SHP77 treated with DMSO at 0.1 percent for 48 hours (cell line): ENCODE measurements around the gene APMAP.

Source experiments
- DNase-seq: peaks from one replicate; lab custom pipeline; 2025; lab: John Stamatoyannopoulos, UW

The APMAP gene

DNA sequence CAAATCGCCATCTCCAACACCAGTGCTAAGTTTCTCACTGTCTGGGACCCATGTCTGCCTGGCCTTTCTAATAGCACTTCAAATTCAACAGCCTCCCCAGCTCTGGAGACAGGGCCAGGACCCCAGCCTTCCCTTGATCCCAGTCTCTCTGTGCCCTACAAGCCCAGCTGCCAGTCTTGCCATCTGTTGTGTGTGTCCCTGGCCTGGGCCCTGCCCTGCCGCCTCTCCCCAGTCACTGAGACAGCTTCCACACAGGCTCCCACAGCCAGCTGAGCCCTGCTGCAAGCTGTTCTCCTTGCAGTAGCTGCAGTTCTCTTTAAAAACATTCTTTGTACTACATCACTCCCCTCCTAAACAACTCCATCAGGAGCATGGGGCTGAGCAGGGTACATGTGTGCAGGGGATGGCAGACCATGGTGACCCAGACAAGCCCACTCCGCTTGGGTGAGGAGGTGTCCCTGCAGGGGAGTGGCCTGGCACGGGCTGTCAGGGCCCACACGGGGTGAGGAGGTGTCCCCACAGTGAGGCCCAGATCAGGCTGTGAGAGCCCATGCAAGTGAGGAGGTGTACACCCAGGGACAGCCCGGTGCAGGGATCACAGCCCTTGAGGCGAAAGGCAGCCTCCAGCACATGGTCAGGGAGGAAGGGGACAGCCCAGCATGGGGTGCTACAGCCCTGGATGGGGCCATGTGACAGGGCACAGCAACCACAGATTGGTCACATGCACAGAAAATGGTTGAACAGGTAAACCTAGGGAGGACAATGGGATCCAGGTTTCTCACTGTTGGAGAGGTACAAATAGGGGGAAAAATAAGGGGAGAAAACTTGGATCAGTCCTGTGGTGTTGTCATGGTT lies 27.3 kb downstream of the APMAP start:
- no peak for DNase-seq

DNA sequence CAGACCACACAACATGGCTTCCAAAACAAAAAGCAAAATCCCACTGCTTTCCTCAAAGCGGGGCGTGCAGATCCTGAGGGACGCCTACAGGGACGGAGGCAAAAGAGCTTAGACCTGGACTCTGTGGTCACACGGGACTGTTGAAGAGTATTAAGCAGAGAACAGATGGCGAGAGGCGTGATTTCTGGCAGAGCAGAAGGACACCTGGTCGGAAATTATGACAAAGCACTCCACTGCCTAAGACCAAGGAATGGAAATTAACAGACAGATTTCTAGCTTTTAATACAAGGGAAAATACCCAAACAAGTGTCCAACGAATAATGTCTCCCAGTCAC lies 28.1 kb downstream of the APMAP start:
- DNase-seq = no peak

DNA sequence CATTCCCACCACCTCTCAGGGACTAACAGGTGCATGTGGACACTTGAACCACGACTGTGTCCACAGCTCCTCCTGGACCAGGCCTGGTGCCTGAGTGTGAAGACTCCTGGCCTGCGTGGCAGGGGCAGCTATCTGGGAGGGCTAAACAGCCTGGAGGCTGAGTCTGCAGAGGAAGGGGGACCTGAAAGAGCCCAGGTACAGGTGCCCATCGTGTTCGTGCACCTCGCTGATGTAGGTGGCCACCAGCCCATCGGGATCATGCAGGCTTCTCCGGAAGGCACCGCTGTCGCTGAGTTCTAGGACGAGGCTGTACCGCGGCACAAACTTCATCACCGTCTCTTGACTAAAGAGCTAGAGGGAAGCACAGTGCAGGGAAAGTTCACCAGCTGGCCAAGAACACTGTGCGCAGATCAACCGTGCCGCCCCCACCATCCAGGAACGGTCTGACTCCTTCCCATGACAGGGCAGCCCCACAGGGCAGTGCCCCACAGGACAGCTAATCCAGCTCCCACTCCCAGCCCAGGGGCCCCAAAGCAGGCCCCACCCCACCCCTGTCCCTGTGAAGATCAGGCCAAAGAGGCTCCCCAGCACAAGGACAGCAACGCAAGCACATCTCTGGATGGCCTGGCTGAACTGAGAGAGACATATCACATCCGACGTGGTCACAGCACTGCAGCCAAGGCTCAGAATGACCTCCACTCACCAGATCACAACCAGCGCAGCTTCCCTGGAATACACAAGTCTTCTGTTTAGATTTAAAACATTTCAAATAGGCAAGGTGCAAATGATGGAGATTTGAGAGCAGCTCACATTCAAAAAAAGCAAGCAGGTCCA lies 28.7 kb downstream of the APMAP start:
- DNase-seq = no peak

DNA sequence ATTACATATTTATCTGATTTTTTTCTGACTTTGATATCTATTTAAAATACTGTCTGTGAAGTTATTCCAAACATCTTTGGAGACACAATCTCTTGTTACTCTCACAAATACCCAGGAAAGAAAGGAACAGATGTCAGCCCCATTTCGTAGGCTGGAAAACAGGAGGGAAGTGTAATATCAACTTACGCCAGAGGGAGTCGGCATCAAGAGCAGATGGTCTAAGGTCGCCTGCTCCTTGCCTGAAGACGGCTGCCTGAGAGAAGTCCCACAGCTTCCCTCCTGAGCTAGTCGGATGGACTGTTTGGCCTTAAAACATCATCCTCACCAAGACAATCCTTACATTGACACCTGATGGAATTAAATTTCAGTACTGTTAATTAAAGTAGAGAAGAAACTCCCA lies 30.0 kb downstream of the APMAP start:
- DNase-seq = no peak

DNA sequence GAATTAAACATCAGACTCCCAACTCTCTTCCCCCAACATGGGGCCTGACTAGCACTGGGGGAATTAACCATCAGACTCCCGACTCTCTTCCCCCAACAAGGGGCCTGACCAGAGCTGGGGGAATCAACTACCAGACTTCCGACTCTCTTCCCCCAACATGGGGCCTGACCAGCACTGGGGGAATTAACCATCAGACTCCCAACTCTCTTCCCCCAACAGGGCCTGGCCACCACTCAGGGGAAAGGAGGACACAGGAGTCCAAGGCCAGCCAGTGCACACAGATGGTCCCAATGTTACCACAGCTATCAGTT lies 30.4 kb downstream of the APMAP start:
- no peak for DNase-seq

DNA sequence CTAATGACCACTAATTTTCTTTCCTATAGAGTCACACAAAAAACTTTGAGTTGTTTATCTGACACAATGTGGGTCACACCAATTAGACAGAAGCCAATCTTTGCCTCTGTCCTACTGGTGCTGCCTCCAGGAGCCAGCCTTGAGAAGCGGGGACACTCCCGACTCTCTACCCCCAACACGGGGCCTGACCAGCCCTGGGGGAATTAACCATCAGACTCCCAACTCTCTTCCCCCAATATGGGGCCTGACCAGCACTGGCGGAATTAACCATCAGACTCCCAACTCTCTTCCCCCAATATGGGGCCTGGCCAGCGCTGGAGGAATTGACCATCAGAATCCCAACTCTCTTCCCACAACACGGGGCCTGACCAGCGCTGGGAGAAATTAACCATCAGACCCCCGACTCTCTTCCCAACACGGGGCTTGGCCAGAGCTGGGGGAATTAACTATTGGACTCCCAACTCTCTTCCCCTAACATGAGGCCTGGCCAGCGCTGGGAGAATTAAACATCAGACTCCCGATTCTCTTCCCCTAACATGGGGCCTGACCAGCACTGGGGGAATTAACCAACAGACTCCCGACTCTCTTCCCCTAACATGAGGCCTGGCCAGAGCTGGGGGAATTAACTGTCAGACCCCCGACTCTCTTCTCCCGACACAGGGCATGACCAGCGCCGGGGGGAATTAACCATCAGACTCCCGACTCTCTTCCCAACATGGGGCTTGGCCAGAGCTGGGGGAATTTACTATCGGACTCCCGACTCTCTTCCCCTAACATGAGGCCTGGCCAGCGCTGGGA lies 31.0 kb downstream of the APMAP start:
- DNase-seq = no peak

DNA sequence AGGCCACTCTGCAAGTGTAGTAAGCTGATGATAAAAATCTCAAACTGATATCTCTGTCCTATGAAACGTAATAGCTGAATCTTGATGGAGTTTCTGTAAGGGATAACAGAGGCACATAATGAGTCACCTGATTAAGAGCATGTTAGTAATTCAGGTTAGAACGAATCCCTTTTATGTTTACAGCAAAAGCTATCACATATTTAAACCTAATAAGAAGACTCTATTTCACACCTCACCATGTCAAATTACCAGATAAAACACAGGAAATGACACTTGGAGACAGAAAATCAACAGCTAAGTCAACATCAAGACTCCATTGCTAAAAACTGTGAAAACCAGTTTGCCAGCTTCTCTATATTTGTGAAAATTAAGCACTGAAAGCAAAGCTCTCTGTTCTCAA lies 31.7 kb downstream of the APMAP start:
- no peak for DNase-seq

DNA sequence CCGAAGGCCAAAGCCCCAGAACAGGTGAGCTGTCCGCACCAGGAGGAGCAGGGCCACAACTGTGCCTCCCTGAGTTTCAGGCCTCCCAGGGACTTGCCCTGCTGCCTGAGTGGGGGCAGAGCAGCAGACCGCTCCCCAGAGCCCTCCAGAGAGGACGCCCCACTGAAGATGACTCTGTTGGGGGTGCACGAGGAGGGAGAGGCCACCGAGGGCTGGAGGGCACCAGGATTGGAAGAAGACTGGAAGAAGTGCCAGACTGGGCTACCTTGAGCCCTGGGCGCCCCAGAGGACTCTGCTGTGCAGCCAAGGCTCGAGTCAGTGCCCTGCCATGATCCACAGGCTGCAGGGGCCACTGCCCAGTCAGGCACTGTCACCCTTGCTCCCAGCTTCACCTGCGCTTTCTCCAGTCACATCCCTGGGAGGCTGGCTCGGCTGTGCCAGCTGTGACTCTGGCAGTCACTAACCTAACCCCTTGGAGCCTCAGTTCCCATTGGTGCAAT lies 32.2 kb downstream of the APMAP start:
- DNase-seq = no peak

DNA sequence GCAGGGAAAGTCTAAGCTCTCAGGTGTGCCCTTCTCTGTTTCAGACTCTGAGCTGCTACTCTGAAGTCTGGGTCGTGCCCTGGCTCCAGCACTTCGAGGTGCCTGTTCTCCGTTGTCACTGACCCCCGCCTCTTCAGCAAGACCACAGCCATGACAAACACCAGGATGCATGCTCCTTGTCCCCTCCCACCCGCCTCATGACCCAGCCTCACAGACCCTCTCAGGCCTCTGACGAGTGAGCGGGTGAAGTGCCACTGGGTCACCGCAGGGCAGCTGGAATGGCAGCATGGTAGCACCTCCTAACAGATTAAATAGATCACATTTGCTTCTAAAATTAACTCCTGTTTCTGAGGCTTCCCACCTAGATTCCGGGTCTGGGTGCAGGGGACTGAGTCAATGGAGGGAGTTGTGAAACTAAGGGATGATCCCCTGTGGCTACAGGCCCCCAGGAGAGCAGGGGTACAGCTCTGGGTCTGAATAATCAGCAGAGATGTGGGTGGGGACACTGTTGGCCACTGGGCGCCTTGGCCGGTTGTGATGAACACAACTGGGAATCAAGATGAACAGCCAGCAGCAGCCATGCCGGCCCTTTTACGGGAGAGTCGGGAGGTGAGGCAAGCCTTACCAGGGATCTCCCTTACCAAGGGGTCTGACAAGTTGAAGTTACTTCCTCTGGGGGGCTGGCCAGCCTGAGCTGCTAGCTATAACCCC lies 32.8 kb downstream of the APMAP start:
- DNase-seq = no peak

DNA sequence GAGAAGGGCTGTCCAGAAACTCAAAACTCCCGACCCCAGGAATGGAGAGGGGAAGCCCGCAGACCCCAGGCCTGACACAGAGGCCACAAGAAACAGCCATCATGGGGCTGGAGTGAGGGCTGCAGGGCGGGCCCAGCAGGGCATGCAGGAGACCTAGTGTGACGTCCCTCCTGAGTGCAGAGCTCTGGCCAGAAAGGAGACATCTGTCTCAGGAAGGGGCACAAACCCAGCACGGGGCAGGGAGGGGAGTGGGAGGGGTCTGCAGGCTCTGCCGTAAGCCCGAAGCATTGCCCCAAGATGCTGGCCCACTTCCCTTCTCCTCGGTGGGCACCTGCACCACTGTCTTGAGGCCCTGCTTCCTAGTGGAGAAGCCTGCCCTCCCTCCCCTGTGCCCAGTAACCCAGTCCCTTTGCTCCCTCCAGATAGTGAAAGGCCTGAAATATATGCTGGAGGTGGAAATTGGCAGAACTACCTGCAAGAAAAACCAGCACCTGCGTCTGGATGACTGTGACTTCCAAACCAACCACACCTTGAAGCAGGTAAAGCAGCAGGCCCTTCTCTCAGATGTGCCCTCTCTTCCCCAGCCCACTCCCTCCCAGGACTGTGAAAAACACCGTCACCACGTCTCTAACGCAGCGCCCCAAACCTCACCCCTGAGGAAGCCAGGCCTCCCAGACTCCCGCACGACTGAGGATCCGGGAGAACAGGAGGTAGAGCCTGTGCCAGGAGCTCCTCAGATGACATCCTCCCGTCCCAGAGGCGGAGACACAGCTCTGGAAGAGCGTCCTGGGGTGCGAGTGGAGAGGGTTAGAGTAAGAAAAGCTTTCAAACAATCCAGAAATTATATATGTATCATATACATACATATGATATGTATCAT lies 33.8 kb downstream of the APMAP start:
- DNase-seq = no peak

DNA sequence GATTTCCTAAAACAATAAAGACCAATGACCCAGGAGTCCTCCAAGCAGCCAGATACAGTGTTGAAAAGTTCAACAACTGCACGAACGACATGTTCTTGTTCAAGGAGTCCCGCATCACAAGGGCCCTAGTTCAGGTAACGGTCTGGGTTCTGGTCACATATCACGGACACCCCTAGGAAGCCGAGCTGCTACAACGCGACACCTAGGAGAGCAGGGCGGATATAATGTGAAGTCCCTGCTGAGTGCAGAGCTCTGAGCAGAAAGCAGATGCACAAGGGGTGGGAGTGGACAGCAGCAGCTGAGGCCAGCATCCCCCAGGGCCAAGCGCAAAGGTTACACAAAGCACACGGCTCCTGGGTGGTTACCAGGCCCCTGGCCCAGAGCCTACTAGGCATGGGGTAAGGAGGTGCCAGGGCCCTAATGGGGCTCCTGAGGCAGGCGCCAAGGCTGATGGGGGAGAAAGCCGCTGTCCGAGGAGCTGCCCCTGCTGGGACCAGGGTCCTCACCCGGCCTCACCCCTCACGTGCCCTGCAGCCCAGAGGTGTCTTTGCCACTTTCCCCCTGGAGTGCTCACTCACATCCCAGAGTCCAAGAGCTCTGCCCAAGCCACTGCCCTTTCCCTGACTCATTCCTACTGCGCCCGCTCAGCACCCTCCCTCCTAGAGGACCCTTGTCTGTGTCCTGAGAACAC lies 35.1 kb downstream of the APMAP start:
- DNase-seq = no peak

DNA sequence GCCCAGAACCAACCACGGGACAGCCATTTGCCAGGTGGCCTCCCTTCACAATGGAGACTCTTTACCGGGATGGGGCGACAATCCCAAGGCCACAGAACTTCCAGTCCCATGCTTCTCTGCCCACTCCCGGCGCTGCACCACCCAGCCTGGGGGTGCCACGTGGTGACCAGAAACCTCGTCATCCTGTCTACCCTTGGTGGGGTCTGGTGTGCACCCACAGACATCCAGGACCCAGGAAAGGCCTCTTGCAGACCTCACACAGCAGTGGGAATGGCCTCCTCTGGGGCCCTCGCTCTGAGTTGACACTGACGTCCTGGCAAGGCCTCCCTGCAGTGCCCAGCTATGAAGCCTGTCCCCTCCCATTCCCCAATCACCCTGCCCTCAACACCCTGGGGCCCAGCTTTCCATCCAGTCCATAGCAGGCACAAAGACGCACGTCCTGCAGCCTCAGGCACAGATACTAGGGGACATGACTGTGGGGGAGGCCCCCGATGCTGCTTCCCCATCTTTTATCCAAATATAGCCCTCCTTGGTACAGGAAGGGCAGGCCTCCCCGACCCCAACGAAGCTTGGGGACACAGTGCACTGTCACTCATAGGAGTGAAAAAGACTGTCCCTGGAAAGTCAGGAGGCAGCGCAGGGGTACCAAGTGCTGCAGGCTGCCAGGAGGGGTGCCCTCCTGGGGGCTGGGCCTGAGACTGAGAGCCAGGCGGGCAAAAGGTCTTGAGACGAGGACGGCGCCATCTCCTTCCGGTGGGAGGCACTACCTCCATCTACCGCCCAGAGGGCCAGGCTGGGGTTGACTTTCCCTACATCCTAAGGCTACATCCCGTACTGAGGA lies 36.3 kb downstream of the APMAP start:
- no peak for DNase-seq

DNA sequence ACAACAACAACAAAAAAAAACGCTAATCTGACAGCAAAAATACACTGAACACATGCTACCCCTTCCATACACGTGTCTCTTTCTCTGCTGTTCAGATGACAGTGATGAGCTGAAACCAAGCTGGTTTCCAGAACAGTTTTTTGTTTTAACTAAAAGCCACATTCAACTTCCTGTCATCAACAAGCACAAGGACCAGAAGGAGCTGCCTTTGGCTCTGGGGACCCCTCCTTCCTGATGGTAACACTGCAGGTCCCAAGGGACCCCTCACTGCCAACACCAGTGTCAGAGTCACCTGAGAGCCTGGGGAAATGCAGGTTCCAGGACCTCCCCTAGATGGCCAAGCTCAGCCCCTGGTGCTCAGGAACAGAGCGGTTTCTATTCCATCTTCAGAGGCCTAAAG lies 37.5 kb downstream of the APMAP start:
- no peak for DNase-seq

DNA sequence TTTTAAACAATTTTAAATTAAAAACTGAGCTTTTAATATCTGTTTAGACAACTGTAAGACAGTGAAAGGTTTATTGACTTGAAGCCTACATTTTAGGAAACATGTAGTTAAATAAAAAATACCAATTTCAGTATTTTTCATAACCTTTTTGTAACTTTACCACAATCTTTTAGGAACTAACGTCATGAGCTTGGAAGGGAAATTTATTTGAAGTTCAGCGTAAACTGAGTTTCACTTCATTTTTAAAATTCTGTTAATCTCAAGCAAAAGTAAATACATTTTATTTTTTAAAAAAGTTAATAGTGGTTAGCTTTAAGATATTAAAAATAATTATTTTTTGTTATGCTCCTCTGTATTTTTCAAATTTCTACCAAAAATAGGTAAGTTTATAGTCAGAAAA lies 38.0 kb downstream of the APMAP start:
- no peak for DNase-seq

DNA sequence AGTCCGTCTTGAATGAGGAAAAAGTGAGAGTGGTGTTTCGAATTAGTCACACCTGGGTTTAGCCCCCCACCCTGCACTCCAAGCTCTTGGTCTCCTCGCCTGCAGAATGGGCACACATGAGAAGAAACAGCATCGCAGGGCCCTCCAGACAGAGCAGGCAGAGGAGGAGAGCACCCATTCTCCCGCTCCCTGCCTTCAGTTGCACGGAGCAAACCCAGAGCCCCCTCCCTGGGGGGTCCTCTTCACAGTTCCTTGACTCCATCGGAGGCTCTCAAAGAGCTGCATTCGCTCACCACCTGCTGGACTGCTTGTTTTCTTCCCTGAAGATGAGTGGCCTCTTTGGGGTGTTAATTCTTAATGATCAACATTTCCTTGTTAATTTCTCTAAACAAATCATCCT lies 38.4 kb downstream of the APMAP start:
- DNase-seq = no peak

DNA sequence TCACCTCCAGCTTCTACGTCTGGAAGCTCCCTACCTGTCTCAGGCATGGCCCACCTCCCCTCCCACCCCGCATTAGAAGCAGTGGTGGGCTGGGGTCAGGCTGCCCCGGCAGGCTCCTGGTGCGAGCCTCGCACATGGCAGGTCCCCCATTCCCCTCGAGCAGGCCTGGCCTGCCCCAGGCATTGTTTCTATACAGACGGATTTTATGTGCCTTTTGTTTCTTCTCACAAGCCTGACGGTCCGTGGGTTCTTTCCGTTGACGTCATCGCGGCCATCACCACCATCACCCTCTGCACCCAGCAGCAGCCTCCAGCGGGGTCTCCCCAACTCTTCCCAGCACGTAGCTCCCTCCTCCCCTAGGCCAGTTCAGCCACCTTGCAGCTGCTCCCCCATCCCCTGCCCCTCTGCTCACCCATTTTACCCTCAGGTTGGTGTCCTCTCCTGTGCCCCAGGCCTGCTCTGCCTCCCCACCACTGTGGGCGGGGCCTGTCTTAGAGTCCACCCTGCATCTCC lies 38.9 kb downstream of the APMAP start:
- DNase-seq = no peak

DNA sequence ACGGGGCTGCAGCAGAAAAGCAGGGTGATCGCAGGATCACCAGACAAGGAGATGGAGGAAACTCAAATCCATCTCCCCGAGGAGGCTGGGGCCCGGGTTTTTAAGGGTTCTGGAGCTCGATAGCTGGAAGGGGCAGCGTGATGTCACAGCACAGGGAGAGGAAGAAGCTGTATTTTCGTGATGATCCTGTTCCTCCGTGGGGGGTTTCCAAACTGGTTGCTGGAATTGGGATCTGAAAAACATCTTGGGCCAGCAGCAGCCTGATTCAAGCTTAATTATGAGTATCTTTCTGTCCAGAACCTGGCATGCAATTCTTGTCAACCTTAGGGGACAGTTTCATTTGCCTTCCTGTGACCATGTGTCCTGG lies 39.4 kb downstream of the APMAP start:
- DNase-seq = no peak

DNA sequence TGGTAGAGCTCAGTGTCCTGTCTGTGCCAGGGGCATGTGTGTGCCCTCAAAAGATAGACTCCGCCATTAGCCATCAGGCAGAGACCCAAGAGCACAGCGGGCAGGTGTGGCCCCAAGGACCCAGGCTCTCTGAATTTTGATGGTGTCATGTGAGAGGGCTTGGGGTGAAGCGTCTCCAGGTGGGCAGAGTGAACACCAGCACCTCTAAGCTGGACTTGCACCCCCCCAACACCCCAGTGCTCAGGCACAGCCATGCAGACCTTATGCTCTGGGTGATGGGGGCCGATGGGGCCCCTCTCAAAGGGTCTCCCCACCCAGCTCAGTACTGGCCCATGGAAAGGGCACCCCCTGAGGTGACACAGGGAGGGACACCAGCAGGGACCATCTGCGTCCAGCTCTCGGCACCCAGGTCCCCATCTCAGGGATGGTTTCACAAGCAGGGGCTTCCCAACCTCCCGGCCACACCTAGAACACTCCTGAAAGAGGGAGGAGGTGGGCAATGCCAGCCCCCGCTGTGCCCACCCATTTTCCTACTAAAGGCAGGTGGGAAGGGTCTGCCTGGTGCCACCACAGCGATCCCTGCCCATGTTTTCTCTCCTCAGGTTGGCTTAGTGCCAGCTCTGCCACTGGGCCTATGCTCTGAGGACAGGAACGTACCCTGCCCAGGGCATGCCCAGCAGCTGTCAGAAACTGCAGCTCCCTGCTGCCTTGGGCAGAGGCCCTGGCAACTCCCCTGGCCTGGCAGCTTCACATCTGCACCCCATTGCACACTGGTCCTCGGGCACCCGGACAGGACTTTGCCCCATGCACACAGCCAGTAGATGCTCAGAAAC lies 40.0 kb downstream of the APMAP start:
- no peak for DNase-seq
